Stomach (tissue), 4 donors: ENCODE results near the gene HBD.

Experiments used
- EP300 ChIP-seq: sonication (generic); formaldehyde crosslinking; IDR thresholded peaks from one replicate; pipeline ENCODE4 v1.6.1; 2017; ENCODE audit warnings: antibody characterized with exemption
- POLR2AphosphoS5 ChIP-seq, 3 donors: sonication (generic); formaldehyde crosslinking; IDR thresholded peaks; one replicate each; pipeline ENCODE4 v1.6.1; 2016; ENCODE audit warnings: antibody characterized with exemption in 3 of 3
- TF ChIP-seq, protein P1 (sequence below), 7 experiments: fragments of 450-650 bp in 4 of 7; fragments of 200-600 bp in 3 of 7; sonication (generic) in 3 of 7; IDR thresholded peaks; one replicate each; pipeline ENCODE4 v1.5.1; 2016 to 2019; ENCODE audit warnings: antibody characterized with exemption in 7 of 7, control low read depth in 2 of 7, mild to moderate bottlenecking in 1 of 7

DNA sequence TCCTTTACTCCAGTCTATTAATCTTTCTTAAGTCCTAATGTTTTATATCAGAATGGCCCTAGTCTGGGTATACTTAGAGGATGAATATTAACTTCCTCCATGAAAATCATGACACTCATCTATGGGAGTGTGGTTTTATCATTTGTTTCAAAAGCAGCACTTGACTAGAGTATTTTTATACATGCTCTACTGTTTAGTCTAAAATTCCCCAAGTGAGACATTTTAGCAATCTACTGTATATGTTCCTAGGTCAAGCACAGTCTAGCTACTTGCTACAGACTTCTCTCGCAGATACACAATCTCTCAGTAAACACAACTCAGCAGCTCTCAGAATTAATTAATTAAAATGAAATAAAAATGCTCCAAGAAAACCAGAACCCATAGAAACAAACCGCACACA lies 4.5 kb downstream of the HBD start:
- TF ChIP-seq EP300 (no peak), POLR2AphosphoS5 (IDR thresholded peaks at IDR 0.05) (no peak)
- TF ChIP-seq, protein P1, sequence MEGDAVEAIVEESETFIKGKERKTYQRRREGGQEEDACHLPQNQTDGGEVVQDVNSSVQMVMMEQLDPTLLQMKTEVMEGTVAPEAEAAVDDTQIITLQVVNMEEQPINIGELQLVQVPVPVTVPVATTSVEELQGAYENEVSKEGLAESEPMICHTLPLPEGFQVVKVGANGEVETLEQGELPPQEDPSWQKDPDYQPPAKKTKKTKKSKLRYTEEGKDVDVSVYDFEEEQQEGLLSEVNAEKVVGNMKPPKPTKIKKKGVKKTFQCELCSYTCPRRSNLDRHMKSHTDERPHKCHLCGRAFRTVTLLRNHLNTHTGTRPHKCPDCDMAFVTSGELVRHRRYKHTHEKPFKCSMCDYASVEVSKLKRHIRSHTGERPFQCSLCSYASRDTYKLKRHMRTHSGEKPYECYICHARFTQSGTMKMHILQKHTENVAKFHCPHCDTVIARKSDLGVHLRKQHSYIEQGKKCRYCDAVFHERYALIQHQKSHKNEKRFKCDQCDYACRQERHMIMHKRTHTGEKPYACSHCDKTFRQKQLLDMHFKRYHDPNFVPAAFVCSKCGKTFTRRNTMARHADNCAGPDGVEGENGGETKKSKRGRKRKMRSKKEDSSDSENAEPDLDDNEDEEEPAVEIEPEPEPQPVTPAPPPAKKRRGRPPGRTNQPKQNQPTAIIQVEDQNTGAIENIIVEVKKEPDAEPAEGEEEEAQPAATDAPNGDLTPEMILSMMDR (IDR thresholded peaks at IDR 0.05), result no peak
